NCI-H510A (cell line): ENCODE results near the gene MYL3.
"Not testable (repeated sequence)": the region's sequence is repeated elsewhere in the genome, so short reads cannot be mapped to it uniquely, and the experiment has no call there.

Experiments
- DNase-seq: peaks from one replicate; lab custom pipeline; 2025; lab: John Stamatoyannopoulos, UW

MYL3 gene

DNA sequence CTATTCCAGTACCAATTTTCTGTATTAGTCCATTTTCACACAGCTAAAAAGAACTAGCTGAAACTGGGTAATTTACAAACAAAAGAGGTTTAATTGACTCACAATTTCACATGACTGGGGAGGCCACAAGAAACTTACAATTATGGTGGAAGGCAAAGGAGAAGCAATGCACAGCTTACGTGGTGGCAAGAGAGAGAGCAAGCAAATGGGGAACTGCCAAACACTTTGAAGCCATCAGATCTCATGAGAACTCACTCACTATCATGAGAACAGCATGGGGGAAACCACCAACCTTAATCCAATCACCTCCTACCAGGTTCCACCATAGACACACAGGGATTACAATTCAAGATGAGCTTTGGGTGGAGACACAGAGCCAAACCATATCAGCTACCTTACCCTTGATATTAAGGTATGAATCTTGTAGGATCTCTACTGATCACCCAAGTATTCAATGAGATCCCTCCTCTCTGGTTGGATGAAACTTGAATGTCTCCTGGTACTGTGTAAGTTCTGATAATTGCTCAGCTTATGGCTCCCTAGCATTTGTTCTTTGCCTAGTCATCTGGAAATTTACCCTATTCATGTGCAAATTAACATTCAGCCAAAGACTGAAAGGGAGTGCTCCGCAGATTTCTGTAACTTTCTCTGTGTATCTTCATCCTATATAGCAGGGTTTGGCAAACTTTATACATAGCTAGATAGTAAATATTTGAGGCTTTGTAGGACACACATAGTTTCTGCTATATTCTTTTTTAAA is 38.9 kb downstream of the MYL3 start:
- DNase-seq = no peak

DNA sequence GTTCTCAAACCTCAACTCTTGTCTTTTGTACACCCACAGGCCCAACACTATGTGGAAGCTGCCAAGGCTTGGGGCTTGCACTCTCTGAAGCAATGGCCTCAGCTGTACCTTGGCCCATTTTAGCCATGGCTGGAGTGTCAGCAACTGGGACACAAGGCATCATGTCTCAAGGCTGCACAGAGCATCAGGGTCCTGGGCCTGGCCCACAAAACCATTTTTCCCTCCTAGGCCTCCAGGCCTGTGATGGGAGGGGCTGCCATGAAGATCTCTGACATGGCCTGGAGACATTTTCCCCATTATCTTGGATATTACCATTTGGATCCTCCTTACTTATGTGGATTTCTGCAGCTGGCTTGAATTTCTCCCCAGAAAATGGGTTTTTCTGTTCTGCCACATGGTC is 39.9 kb downstream of the MYL3 start:
- not testable (repeated sequence) for DNase-seq

DNA sequence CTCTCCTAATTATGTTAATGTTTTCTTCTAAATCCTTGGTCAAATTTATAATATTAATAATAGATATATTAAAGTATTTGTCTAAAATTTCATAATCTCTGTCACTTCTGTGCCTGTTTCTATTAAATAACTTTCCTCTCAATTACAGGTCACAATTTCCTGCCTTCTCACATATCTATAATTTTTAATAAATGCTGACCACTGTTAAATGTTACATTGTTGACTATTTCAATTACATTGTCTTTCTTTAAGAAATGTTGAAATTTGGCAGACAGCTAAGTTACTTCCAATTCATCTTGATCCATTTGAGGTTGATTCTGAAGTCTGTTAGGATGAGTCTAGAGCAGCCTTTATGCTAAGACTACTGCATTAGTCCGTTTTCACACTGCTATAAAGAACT is 41.7 kb downstream of the MYL3 start:
- no peak for DNase-seq

DNA sequence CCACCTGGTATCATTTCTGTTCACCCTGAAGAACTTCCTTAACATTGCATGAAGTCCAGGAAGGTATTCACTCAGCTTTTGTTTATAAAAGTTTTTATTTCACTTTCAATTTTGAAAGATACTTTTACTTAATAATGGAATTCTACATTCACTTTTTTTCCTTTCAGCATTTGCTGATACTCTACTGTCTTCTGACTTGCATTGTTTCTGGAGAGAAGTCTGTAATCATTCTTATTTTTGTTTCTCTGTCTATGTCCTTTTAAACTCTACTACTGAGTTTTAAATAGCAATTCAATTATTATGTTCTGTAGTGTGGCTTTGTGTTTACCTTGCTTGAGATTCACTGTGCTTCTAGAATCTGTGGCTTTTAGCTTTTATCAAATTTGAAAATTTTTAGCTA is 42.4 kb downstream of the MYL3 start:
- DNase-seq = no peak

DNA sequence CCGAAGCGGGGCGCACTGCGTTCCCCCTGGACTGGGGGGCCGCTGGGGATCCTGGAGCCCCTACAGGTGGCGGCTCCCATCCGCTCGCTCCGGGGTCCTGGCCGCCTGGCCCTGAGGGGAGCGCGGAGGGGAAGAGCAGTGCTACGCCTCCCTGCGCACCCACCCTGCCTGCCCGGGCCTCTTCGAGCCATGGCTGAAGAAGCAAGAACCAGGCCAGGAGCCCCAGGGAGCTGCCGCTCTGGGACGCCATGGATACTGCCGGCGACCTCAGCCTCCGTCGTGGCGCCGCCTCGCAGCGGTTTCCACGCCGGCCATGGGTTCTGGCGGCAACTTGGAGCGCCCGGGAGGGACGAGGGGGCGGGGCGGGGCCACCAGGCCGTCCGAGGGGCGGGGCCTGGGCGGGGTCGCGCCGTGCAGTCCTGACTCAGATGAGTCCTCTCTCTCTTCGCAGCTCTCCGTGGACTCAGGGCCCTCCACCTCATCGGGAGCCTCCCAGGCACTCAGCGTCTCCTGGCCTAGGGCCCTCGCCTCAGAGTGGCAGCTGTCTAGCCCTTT is 50.9 kb downstream of the MYL3 start:
- DNase-seq = peak; percentile 66

DNA sequence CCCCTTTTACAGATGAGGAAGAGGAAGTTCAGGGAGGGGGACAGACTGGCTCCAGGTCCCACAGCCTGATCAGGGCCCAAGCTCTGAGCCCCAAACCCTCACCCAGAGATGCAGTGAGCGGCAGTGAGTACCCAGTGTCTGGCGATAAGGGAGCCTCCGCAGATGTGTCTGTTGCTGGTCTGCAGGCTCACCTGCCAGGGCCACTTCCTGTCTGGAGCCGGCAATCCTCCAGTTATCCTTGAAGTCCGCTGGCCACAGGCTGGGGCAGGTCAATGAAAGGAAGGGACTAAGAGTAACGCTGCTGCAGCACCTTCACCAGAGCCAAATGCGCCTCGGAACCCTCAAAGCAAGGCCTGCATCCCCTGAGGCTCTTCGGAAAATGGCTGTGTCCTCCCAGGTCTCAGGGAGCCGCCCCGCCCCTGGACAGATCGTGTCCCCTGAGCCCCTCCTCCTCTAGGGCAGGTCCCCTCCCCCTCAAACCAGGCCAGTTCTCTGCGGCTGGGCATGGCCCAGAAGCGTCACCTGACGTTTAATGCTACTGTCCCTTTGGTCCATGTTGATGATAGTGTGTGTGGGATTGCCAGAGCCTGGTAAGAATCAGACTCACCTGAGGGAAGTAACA is 51.5 kb downstream of the MYL3 start:
- DNase-seq = peak; percentile 49

DNA sequence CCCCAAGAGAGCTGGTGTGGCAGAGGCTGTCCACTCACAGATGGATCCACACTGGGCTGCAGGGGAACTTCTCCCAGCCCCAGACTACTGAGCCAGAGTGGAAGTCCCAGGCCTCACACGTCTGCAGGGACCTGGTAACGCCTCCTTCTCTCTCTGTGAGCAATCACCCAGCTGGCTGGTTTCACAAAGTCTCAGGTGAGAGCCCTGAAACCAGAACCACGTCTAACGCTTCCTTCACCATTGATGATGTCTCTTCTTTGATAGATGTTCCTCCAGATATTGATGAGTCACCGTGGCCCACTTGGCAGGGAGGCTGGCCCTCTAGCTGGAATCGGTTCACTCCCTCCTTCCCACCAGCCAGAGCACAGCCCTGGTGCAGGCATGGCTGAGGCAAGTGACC is 54.5 kb downstream of the MYL3 start:
- not testable (repeated sequence) for DNase-seq
